Skin epidermis (tissue), 12 donors: Measurements from ENCODE around the gene GABARAPL1.
"Not testable (repeated sequence)": the region's sequence is repeated elsewhere in the genome, so short reads cannot be mapped to it uniquely, and the experiment has no call there.

Experiments used
- H3K27ac ChIP-seq, 21 experiments: fragments of 200-600 bp; sonication (generic) in 11 of 21; one replicate each; pipeline ENCODE4 v1.5.0; 2020; ENCODE audit warnings: mild to moderate bottlenecking in 3 of 21, inconsistent platforms in 2 of 21, moderate library complexity in 2 of 21
- H3K4me3 ChIP-seq, 7 experiments: fragments of 200-600 bp; sonication (generic) in 2 of 7; one replicate each; pipeline ENCODE4 v1.5.0; 2020; ENCODE audit warnings: inconsistent platforms in 2 of 7, mild to moderate bottlenecking in 2 of 7, moderate library complexity in 1 of 7

GABARAPL1 gene

DNA sequence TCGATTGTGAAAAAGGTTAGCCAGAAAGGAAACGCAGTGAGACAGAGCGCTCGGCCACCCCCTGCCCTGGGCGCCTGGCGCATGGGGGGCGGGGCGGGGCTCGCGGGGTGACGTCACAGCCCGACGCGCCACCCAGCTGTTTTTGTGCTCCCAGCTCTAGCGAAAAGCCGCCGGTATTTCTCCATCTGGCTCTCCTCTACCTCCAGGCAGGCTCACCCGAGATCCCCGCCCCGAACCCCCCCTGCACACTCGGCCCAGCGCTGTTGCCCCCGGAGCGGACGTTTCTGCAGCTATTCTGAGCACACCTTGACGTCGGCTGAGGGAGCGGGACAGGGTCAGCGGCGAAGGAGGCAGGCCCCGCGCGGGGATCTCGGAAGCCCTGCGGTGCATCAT, at the start of gene GABARAPL1:
TSS of gene GABARAPL1 (plus strand) at position 139 of the 393 bp plus-strand sequence. CDS start at position 392, 253 bp downstream.
- Histone ChIP-seq H3K4me3 (peak within 1 kb of the TSS; percentile 51 to 90 (median 71)), H3K27ac (peak within 1 kb of the TSS; percentile 73 to 96 (median 93))

GRCh38 chr12:10163084-10163483, 49.6 kb upstream of the GABARAPL1 start:
- H3K4me3 ChIP-seq, result no peak overlapping the region
- H3K27ac ChIP-seq, result no peak overlapping the region

DNA sequence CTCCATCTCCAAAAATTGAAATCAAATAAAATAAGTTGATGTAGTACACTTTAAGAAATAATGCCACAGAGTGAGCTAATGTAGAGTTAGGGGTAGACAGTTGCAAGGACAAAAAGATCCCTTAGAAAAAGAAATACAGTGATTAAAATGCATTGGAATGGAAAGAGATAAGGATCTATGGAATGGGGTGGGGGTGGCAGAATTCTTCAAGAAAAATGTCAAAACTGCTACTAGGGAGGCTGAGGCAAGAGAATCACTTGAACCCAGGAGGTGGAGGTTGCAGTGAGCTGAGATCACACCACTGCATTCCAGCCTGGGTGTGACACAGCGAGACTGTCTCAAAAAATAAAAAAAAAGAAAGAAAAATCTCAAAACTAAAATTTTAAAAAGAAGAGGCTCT, 47.3 kb upstream of the GABARAPL1 start:
- no peak overlapping the region for H3K4me3 ChIP-seq
- no peak overlapping the region for H3K27ac ChIP-seq

- Histone ChIP-seq H3K27ac (peak overlapping the region in 1 of 21 experiments; percentile 62), H3K4me3 (no peak overlapping the region)
These were observed 45.1 kb upstream of the GABARAPL1 start for GRCh38 chr12:10167599-10167998.

DNA sequence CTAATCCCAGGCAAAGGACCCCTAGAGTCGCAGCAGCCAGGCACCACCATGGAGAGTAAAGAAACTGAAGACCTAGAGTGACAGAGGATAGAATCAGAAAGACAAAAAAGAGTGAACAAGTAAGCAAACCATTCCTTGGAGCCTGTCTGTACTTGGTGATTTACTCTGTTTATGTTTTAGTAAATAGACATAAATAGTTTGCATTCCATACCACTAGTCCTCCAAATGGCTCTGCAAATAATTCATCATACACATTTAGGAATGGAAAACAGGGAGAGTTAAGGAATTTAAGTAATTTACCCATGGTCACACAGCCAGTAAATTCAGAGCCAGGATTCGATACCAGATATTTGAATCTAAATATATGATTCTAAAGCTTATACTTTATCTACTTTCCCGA, 43.6 kb upstream of the GABARAPL1 start:
- Histone ChIP-seq H3K4me3 (no peak overlapping the region), H3K27ac (no peak overlapping the region)

- Histone ChIP-seq H3K27ac (no peak overlapping the region), H3K4me3 (no peak overlapping the region)
These were observed 42.5 kb upstream of the GABARAPL1 start for GRCh38 chr12:10170216-10170615.

DNA sequence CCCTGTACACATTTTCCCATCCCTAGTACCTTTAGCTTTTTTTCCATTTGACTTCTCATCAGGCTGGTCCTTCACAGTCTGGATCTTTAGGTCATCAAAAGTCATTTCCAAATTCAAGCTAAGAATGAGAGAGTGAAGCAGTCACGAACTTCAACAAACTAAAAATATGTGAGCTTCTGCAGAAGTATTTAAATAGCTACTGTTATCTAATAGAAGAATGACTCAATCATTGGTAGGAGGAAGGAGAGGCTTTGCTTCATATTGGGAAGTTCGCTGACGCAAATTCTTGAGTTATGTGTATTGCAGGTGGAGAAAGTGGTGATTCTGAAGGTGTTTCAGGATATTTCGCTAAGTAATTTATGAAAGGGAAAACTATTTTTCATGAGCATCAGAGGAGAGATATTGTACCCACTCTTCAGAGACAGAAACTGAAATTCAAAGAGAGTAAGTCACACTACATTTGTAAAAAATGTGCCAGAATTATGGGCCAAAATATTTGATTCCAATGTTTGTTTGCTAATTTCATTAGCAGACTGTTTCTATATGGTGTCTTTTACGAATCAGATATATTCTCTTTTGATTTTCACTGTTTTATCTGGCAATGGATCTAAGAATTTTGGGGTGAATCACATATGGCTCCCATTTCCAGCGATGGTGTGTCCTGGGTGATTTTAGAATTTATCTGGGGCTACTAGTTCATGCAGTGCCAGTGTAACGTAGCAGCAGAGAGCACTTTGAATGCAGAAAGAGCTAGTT, 40.5 kb upstream of the GABARAPL1 start, which contains the start of gene OLR1:
TSS of gene OLR1 (minus strand) at position 160 of the 756 bp plus-strand sequence. CDS start at position 105, 55 bp downstream.
- no peak within 1 kb of the TSS for H3K27ac ChIP-seq

GRCh38 chr12:10174986-10175614, 37.6 kb upstream of the GABARAPL1 start:
- H3K27ac ChIP-seq, result no peak overlapping the region

More for the DNA sequence above, 40.5 kb upstream of the GABARAPL1 start, which contains the start of gene OLR1:
- H3K4me3 ChIP-seq, result no peak within 1 kb of the TSS

DNA sequence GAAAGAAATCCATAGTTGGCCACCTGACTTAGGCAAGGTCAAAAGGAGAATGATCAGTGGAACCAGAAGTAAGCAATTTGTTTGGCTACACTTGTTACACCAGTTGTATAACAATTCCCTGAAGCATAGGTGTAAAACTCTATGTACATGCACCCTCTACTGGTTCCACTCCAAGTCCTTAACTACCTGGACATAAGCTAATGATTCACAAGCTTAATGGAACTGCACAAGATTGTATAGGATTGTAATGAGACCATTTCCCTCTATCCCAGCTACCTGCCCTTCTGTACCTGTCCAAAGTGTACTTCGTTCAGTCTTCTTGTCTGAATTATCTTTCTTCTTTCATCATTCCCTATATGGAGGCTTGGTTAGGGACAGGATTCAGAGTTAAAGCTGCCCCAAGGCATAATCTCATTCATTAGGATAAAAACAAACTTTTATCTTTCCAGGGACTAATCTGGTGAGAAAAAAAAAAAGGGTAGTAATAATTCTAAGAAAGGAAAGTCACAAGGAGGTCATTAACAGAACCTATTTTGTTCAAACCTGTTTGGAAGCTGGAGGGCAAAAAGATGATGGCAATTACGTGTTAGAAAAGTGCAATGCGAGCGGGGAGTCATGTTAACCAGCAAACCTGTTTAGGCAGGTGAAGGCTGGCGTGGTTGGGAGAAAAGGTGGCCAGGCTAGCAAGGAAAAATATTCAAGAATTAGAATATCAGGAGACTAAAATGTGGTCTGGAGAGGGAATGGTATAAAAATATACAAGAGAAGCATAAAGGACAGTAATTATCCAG, 36.6 kb upstream of the GABARAPL1 start:
- peak overlapping the region in 1 of 21 experiments; percentile 6 for H3K27ac ChIP-seq
- no peak overlapping the region for H3K4me3 ChIP-seq

More at GRCh38 chr12:10174986-10175614, 37.6 kb upstream of the GABARAPL1 start:
- H3K4me3 ChIP-seq, result no peak overlapping the region

DNA sequence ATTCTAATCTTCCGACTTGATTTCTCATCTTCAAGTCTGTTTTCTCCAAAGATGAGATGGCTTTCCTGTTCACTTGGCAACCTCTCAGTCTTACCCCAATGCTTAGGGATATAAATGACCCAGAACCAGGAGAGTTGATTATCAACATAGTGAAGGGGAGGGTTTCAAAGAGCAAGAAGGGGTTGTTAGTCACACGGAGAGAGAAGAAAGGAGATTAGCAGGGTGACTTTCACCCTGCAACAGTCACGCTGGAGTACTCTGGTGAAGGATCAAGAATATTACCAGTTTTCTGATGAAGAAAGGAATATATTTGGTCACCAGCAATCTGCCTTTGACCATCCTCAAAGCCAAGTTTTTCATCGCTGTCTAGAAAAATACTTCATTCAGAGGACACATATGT, 33.9 kb upstream of the GABARAPL1 start, which contains the start of gene TMEM52B:
TSS of gene TMEM52B (plus strand) at position 212 of the 400 bp plus-strand sequence. CDS start 543 bp downstream, outside the sequence.
- H3K4me3 ChIP-seq, result no peak within 1 kb of the TSS
- no peak within 1 kb of the TSS for H3K27ac ChIP-seq

DNA sequence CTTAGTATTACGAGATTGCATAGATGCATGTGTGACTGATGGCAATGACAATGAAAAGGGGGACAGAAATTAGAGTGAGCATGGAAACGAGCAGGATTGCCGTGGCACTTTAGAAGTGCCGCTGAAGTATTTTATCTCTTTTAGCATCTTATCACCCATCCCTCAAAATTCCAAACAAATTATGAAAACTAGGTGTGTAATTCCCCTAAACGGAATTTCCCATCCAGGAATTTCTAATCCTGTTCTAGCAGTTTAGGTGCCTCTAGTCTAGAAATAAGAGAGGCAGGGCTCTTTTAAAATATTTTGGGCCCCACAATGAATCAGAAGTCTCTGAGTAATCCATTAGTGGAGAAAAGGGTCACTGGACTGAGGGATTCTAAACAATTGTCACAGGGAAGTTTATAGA, 32.9 kb upstream of the GABARAPL1 start:
- Histone ChIP-seq H3K27ac (no peak overlapping the region), H3K4me3 (no peak overlapping the region)

DNA sequence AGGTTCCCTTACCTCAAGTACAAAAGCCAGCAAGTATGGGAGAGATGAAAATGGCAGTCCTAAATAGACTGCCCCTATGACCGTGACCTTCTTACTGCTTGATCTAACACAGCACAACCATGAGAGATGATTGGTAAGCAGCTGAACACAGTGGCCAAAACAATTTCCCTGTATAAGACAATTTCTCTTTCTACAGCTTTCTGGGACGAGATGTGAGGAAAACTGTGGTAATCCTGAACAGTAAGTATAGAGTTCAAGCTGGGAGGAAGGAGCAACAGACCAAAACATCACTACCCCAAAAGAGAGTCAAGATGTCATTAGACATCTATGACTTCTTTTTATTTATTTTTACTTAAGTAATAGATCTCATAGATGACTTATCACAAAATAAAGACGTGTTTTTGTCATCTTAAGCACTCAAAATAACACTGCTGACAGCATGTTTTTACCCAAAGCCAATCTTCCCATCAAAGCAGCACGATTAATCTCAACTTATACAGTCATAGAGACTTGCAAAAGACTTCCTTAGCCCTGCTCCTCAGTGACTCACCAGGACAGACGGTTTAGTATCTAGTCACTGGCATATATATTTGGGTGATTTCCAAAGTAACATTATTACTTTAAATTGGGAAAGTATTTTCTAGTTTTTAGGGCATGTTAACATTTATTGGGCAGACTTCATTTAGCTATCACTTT, 30.2 kb upstream of the GABARAPL1 start:
- Histone ChIP-seq H3K4me3 (no peak overlapping the region), H3K27ac (peak overlapping the region in 1 of 21 experiments; percentile 18)

- no peak overlapping the region for H3K27ac ChIP-seq
- no peak overlapping the region for H3K4me3 ChIP-seq
These were observed 28.3 kb upstream of the GABARAPL1 start for GRCh38 chr12:10184261-10184843.

GRCh38 chr12:10186299-10186698, 26.4 kb upstream of the GABARAPL1 start:
- Histone ChIP-seq H3K27ac (no peak overlapping the region), H3K4me3 (no peak overlapping the region)

DNA sequence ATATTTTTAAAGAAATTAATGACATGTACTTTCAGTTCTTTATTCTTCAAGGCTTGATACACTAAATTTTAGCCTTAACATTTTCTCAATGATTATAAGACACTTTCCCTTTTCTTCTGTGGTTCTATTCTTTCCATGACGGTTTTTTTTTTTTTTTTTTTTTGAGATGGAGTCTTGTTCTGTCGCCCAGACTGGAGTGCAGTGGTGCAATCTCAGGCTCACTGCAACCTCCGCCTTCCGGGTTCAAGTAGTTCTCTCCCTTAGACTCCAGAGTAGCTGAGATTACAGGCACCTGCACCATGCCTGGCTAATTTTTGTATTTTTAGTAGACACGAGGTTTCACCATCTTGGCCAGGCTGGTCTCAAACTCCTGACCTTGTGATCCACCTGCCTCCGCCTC, 25.7 kb upstream of the GABARAPL1 start:
- not testable (repeated sequence) for H3K27ac ChIP-seq, H3K4me3 ChIP-seq

DNA sequence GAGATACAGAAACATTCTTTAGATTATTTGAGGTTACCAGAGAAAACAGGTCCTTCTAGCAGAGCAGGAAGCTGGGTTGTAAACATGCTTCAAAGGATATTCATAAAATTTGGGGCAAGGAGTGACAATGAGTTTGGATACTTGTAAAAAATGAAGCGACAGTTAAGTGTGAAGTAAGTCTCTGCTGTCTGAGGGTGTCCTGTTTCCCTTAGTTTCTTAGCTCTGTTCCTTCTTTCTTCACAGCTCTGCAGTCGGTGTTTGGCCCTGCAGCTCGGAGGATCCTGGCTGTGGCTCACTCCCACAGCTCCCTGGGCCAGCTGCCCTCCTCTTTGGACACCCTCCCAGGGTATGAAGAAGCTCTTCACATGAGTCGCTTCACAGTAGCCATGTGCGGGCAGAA, 23.0 kb upstream of the GABARAPL1 start:
- H3K4me3 ChIP-seq, result no peak overlapping the region
- no peak overlapping the region for H3K27ac ChIP-seq

- no peak overlapping the region for H3K4me3 ChIP-seq
- H3K27ac ChIP-seq, result no peak overlapping the region
These were observed 21.9 kb upstream of the GABARAPL1 start for GRCh38 chr12:10190558-10191388.

DNA sequence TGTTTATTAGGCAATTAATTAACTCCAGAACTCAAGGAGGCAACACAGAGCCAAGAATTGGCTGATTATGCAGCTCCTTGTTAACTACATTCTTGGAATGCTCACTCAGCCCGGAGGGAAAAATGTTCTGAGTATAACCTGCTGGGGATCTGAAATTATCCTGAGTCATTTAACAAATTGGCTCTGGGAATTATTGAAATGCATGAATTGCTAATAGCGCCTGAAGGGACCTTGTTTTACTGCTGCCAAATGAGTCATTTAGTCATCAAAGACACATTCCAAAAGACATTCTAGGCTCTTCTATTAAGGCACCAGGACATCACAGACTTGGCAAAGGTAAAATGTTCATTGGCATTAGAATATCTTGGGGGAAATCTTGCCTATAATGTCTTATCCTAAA, 20.8 kb upstream of the GABARAPL1 start:
- H3K4me3 ChIP-seq, result no peak overlapping the region
- no peak overlapping the region for H3K27ac ChIP-seq
